HEK293T (cell line): ENCODE measurements around the gene DRD2.

Experiments used
- BHLHE40 ChIP-seq: fragments of 450-650 bp; IDR thresholded peaks from 2 replicates; pipeline ENCODE4 v1.6.1; 2016; ENCODE audit warnings: mild to moderate bottlenecking, moderate library complexity, borderline replicate concordance
- FOXK2 ChIP-seq: fragments of 450-650 bp; IDR thresholded peaks from 2 replicates; pipeline ENCODE4 v1.6.1; 2016; ENCODE audit warnings: mild to moderate bottlenecking
- HDGF ChIP-seq: fragments of 450-650 bp; IDR thresholded peaks from 2 replicates; pipeline ENCODE4 v1.6.1; 2017; ENCODE audit warnings: antibody characterized with exemption, borderline replicate concordance

DNA sequence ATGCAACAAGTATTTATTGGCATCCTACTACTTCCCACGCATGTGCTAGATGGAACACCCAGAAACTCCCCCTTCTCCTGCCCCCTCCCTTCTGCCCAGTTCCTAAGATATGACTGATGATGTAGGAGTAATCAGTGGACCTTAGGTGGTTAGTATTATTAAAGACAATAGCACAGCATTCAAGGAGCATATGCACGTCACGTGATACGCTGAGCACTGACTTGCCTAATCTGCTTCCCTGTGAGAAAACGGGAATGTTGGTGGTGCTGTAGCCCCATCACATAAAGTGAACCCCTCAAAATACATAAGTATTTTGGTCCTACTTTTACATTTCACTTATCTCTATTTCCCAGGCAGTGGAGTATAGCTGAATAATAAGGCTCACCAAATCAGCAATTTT lies 12.4 kb downstream of the DRD2 start:
- TF ChIP-seq BHLHE40 (no peak), FOXK2 (no peak), HDGF (no peak)
